Testis (tissue), 2 donors: ENCODE measurements around the gene ELF2.

Experiments
- POLR2A ChIP-seq: fragments of 450-650 bp; IDR thresholded peaks from one replicate; pipeline ENCODE4 v1.6.1; 2017; ENCODE audit warnings: antibody characterized with exemption, mild to moderate bottlenecking, moderate library complexity
- TF ChIP-seq, protein P1 (sequence below), 3 experiments: fragments of 450-650 bp in 2 of 3; fragments of 200-600 bp in 1 of 3; sonication (generic) in 1 of 3; IDR thresholded peaks; one replicate each; pipeline ENCODE4 v1.5.1; 2016 to 2019; ENCODE audit warnings: antibody characterized with exemption in 3 of 3, mild to moderate bottlenecking in 2 of 3, moderate library complexity in 1 of 3

GRCh38 chr4:139221687-139222086 is 44.7 kb upstream of the ELF2 start:
- TF ChIP-seq, protein P1, sequence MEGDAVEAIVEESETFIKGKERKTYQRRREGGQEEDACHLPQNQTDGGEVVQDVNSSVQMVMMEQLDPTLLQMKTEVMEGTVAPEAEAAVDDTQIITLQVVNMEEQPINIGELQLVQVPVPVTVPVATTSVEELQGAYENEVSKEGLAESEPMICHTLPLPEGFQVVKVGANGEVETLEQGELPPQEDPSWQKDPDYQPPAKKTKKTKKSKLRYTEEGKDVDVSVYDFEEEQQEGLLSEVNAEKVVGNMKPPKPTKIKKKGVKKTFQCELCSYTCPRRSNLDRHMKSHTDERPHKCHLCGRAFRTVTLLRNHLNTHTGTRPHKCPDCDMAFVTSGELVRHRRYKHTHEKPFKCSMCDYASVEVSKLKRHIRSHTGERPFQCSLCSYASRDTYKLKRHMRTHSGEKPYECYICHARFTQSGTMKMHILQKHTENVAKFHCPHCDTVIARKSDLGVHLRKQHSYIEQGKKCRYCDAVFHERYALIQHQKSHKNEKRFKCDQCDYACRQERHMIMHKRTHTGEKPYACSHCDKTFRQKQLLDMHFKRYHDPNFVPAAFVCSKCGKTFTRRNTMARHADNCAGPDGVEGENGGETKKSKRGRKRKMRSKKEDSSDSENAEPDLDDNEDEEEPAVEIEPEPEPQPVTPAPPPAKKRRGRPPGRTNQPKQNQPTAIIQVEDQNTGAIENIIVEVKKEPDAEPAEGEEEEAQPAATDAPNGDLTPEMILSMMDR (IDR thresholded peaks at IDR 0.05), result no peak
- TF ChIP-seq POLR2A, result no peak
